ENCODE data around the gene GRIA3.

GRIA3 gene

GRCh38 chrX:123184219-123184865 lies at the start of gene GRIA3:
GRIA3 (plus strand) TSS chrX:123184278; CDS start chrX:123184536, 258 bp downstream.
- DNase-seq: no peak

GRCh38 chrX:123138473-123138872 lies 45.6 kb upstream of the GRIA3 start:
- DNase-seq: no peak

- DNase-seq: no peak
These were observed 43.6 kb upstream of the GRIA3 start for GRCh38 chrX:123140454-123140853.

GRCh38 chrX:123140904-123141303 lies 43.2 kb upstream of the GRIA3 start:
- no peak for DNase-seq

- DNase-seq: no peak
These were observed 30.2 kb upstream of the GRIA3 start for GRCh38 chrX:123153846-123154335.

GRCh38 chrX:123155327-123155726 lies 28.8 kb upstream of the GRIA3 start:
- no peak for DNase-seq

GRCh38 chrX:123157586-123157985 lies 26.5 kb upstream of the GRIA3 start:
- DNase-seq: no peak

GRCh38 chrX:123159403-123159802 lies 24.7 kb upstream of the GRIA3 start:
- no peak for DNase-seq

GRCh38 chrX:123167621-123168020 lies 16.5 kb upstream of the GRIA3 start:
- no peak for DNase-seq

GRCh38 chrX:123169247-123169901 lies 14.7 kb upstream of the GRIA3 start:
- DNase-seq: no peak

- DNase-seq: no peak
These were observed 13.5 kb upstream of the GRIA3 start for GRCh38 chrX:123170546-123170945.

GRCh38 chrX:123171781-123172180 lies 12.3 kb upstream of the GRIA3 start:
- no peak for DNase-seq

GRCh38 chrX:123172869-123173268 lies 11.2 kb upstream of the GRIA3 start:
- DNase-seq: no peak

GRCh38 chrX:123173833-123174232 lies 10.2 kb upstream of the GRIA3 start:
- DNase-seq: no peak

GRCh38 chrX:123175366-123176122 lies 8.5 kb upstream of the GRIA3 start:
- DNase-seq: no peak

- no peak for DNase-seq
These were observed 2.7 kb upstream of the GRIA3 start for GRCh38 chrX:123181233-123181914.

- DNase-seq: no peak
These were observed 793 bp downstream of the GRIA3 start for GRCh38 chrX:123184866-123185276.

GRCh38 chrX:123185721-123186120 lies 1.6 kb downstream of the GRIA3 start:
- no peak for DNase-seq

- DNase-seq: no peak
These were observed 2.7 kb downstream of the GRIA3 start for GRCh38 chrX:123186801-123187200.

GRCh38 chrX:123188081-123188480 lies 4.0 kb downstream of the GRIA3 start:
- no peak for DNase-seq

GRCh38 chrX:123189338-123189737 lies 5.3 kb downstream of the GRIA3 start:
- no peak for DNase-seq

- DNase-seq: no peak
These were observed 6.0 kb downstream of the GRIA3 start for GRCh38 chrX:123190096-123190495.

GRCh38 chrX:123193101-123193500 lies 9.0 kb downstream of the GRIA3 start:
- DNase-seq: no peak
